Measurements from ENCODE around the gene PPIP5K2.

DNA sequence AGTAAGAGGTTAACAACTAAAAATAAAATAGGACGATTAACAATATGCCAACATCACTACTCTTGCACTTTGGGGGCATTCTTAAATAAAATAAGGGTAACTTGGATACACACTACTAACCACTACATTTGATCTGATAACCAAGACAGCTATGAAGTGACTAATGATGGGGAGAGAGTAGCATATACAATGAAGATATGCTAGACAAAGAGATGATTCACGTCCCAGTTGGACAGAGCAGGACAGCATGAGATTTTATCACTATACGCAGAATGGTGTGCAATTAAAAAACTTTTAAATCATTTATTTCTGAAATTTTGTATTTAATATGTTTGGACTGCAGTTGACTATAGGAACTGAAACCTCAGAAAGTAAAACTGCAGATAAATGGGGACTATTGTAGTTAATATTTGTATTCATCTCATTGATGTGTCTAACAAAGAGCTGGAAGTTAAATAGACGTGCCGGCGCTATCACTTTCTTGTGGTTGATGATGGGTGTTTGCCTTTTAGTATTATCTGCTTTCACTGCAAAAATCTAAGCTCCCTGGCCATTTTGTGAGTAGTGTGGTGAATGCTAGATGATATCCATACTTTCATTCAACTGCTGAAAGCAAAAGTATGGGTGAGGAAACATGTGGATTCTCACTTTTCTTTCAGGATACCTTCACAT is 18.9 kb upstream of the PPIP5K2 start:
- TF ChIP-seq EP300 (conservative IDR thresholded peaks at IDR 0.05; ENCODE audit: poor library complexity, severe bottlenecking): no peak
- TF ChIP-seq, protein P1, sequence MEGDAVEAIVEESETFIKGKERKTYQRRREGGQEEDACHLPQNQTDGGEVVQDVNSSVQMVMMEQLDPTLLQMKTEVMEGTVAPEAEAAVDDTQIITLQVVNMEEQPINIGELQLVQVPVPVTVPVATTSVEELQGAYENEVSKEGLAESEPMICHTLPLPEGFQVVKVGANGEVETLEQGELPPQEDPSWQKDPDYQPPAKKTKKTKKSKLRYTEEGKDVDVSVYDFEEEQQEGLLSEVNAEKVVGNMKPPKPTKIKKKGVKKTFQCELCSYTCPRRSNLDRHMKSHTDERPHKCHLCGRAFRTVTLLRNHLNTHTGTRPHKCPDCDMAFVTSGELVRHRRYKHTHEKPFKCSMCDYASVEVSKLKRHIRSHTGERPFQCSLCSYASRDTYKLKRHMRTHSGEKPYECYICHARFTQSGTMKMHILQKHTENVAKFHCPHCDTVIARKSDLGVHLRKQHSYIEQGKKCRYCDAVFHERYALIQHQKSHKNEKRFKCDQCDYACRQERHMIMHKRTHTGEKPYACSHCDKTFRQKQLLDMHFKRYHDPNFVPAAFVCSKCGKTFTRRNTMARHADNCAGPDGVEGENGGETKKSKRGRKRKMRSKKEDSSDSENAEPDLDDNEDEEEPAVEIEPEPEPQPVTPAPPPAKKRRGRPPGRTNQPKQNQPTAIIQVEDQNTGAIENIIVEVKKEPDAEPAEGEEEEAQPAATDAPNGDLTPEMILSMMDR (IDR thresholded peaks at IDR 0.05; ENCODE audit: poor library complexity, severe bottlenecking): no peak
- TF ChIP-seq POLR2AphosphoS5 (IDR thresholded peaks at IDR 0.05): no peak
- TF ChIP-seq TAF1 (IDR thresholded peaks at IDR 0.05; ENCODE audit: low read depth): no peak
- no peak for TF ChIP-seq MXI1 (conservative IDR thresholded peaks at IDR 0.05; ENCODE audit: poor library complexity, severe bottlenecking)
